SK-N-SH treated with all-trans-retinoic acid at 6 μM for 48 hours (cell line): ENCODE data around the gene MKKS.

Source experiments
- PATZ1 ChIP-seq: fragments of 250-450 bp; sonication (Bioruptor Pico); IDR thresholded peaks from 2 replicates; pipeline ENCODE4 v1.8.0; 2020; ENCODE audit warnings: mild to moderate bottlenecking, moderate library complexity, borderline replicate concordance
- ZC3H10 ChIP-seq: fragments of 250-450 bp; sonication (Bioruptor Pico); IDR thresholded peaks from 2 replicates; pipeline ENCODE4 v1.5.1; 2021; ENCODE audit warnings: mild to moderate bottlenecking, moderate library complexity

- TF ChIP-seq ZC3H10 (CRISPR knock-in tag), result no peak
- no peak for TF ChIP-seq PATZ1 (CRISPR knock-in tag)
Measured at GRCh38 chr20:10375191-10375590, 58.8 kb downstream of the MKKS start.
